ENCODE data around the gene EPHB2. TPM values are rescaled to one million over a fixed set of nuclear protein-coding genes. Genes with fewer than 3 reads are reported as not detected.
A peak's percentile ranks its signal among the peaks of the same experiment; 100 is the strongest.

Gene EPHB2
- total RNA-seq, 1 donor from 2014 or later: 130 TPM

DNA sequence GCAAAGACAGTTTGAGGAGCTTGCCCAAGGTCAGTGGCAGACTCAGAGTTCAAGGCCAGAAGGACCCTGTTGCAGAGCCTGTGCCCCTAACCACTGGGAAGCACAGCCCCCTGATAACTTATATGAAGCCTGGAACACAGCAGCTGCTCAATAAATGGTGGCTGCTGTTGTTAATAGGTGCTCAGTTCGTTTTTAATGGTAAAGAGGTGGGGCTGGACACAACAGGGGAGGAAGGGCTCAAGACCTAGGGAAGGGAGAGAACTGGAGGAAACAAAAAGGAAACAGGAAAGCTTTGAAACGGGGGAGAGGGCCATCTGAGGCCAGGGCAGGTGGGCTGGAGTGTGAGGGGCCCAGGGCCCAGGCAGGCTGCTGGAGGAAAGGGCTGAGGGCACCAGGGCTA, 136.6 kb downstream of the EPHB2 start:
- no peak for DNase-seq (ENCODE audit: low spot score in 2 of 2, unreplicated experiment in 2 of 2)
- Mint-ChIP-seq H3K27me3 (ENCODE audit: low read depth) (no peaks in the 10 kb centered on the region), H3K36me3 (peaks cover 12% of the 10 kb centered on the region), H3K4me1 (peaks cover 67% of the 10 kb centered on the region), H3K27ac (no peak overlapping the region), H3K4me3 (no peak overlapping the region), H3K9me3 (no peaks in the 10 kb centered on the region)
- TF ChIP-seq, protein P1, sequence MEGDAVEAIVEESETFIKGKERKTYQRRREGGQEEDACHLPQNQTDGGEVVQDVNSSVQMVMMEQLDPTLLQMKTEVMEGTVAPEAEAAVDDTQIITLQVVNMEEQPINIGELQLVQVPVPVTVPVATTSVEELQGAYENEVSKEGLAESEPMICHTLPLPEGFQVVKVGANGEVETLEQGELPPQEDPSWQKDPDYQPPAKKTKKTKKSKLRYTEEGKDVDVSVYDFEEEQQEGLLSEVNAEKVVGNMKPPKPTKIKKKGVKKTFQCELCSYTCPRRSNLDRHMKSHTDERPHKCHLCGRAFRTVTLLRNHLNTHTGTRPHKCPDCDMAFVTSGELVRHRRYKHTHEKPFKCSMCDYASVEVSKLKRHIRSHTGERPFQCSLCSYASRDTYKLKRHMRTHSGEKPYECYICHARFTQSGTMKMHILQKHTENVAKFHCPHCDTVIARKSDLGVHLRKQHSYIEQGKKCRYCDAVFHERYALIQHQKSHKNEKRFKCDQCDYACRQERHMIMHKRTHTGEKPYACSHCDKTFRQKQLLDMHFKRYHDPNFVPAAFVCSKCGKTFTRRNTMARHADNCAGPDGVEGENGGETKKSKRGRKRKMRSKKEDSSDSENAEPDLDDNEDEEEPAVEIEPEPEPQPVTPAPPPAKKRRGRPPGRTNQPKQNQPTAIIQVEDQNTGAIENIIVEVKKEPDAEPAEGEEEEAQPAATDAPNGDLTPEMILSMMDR (IDR thresholded peaks at IDR 0.05; ENCODE audit: unreplicated experiment): no peak

DNA sequence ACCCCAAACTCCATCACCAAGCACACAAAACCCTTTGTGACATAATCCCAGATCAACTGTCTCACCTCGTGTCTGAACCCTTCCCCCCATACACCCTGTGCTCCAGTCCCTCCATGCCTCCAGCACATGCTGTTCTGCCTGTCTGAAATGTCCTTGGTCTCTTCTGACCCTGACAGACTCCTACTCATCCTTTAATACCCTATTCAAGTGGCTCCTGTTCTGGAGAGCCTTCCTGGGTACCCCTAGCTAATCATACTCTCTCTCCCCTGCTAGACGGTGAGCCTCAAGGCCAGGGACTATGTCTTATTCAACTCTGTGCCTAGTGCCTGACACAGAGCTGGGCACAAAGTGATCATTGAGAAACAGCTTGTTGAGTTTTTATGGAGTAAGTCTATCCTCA, 137.1 kb downstream of the EPHB2 start:
- TF ChIP-seq, protein P1 (IDR thresholded peaks at IDR 0.05; ENCODE audit: unreplicated experiment): no peak
- Mint-ChIP-seq H3K4me1 (peaks cover 67% of the 10 kb centered on the region), H3K27me3 (ENCODE audit: low read depth) (no peaks in the 10 kb centered on the region), H3K4me3 (no peak overlapping the region), H3K36me3 (peaks cover 8% of the 10 kb centered on the region), H3K9me3 (no peaks in the 10 kb centered on the region), H3K27ac (peak overlapping the region; percentile 87)
- DNase-seq (ENCODE audit: low spot score in 2 of 2, unreplicated experiment in 2 of 2): no peak

DNA sequence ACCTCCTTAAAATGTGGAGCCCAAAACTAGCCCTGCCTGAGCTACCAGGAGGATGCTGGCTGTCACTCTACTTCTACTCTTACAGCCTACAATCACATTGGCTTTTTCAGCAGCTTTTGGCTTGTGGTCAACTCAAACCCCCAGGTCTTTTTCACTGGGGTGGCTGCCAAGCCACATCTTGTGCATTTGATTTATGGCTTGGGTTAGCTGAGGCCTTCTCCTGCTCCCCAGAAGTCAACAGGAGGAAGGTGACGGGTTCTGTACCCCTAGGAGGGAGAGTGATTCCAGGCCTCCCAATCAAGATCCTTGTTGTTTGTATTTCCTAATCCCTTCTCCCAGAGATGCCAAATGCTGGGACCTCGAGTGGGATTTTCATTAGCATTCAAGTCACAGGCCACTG, 137.8 kb downstream of the EPHB2 start:
- Mint-ChIP-seq H3K9me3 (no peaks in the 10 kb centered on the region), H3K36me3 (peaks cover 5% of the 10 kb centered on the region), H3K27ac (peak overlapping the region; percentile 87), H3K4me1 (peaks cover 66% of the 10 kb centered on the region), H3K4me3 (no peak overlapping the region), H3K27me3 (ENCODE audit: low read depth) (no peaks in the 10 kb centered on the region)
- DNase-seq (ENCODE audit: low spot score in 2 of 2, unreplicated experiment in 2 of 2): no peak
- TF ChIP-seq, protein P1 (IDR thresholded peaks at IDR 0.05; ENCODE audit: unreplicated experiment): no peak

DNA sequence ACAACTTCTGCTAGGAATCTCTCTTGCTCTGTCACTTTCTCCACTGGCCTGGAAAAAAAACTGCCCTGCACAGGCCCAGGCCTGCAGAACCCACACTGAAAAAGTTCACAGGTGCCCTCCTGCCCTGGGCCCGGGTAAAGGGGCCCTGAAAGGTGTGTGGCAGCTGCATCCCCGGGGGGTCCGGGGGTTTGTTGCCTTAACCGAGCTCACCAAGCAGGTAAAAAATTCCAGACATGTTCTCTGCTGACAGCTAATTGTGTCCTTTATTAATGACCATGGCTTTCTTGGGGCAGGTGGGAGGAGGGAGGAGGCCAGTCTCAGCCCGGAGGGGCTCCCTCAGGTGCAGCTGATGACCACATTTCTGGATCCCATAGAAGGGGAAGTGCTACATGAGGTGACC, 139.1 kb downstream of the EPHB2 start:
- Mint-ChIP-seq H3K36me3 (peaks cover 6% of the 10 kb centered on the region), H3K9me3 (no peaks in the 10 kb centered on the region), H3K4me3 (no peak overlapping the region), H3K27ac (peak overlapping the region; percentile 92), H3K4me1 (peaks cover 73% of the 10 kb centered on the region), H3K27me3 (ENCODE audit: low read depth) (no peaks in the 10 kb centered on the region)
- TF ChIP-seq, protein P1 (IDR thresholded peaks at IDR 0.05; ENCODE audit: unreplicated experiment): no peak
- no peak for DNase-seq (ENCODE audit: low spot score in 2 of 2, unreplicated experiment in 2 of 2)

DNA sequence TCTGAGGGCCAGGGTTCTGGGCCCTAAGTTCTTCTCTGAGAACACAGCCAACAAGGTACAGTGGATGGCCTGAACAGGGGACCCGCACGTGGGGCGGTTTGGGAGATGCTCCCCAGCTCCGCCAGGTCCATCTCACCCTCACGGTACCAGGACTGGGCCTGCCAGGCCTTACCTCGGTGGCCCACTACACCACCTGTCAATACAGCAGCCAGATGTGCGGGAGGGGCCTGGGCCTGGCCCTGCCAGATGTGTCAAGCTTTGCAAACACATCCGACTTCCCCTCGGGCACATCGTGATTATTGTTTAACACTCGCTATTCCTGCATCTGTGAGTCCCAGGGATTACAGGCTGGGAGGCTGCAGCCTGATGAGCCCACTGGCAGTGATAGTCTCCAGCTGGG, 139.6 kb downstream of the EPHB2 start:
- TF ChIP-seq, protein P1 (IDR thresholded peaks at IDR 0.05; ENCODE audit: unreplicated experiment): no peak
- Mint-ChIP-seq H3K4me1 (peaks cover 74% of the 10 kb centered on the region), H3K27ac (peak overlapping the region; percentile 92), H3K9me3 (no peaks in the 10 kb centered on the region), H3K36me3 (peaks cover 6% of the 10 kb centered on the region), H3K27me3 (ENCODE audit: low read depth) (no peaks in the 10 kb centered on the region), H3K4me3 (no peak overlapping the region)
- no peak for DNase-seq (ENCODE audit: low spot score in 2 of 2, unreplicated experiment in 2 of 2)

DNA sequence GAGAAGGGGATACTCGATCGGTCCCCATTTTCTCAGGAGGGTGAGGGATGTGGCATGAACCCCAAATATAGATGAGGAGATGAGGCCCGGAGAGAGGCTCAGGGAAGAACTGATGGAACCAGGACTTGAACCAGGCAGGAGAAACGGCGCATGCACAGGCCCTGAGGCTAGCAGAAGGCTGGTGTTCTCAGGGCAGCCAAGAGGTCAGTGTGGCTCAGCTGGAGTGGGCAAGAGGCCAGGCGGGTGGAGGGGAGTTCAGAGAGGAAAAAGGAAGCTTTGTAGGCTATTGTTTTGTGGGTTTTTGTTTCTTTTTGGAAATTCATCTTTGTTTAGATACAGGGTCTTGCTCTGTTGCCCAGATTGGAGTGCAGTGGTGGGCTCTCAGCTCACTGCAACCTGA, 140.0 kb downstream of the EPHB2 start:
- H3K27me3 Mint-ChIP-seq (ENCODE audit: low read depth): no peaks in the 10 kb centered on the region
- H3K4me3 Mint-ChIP-seq: no peak overlapping the region

More for the DNA sequence above, 140.0 kb downstream of the EPHB2 start:
- peaks cover 74% of the 10 kb centered on the region for H3K4me1 Mint-ChIP-seq
- no peak for DNase-seq (ENCODE audit: low spot score in 2 of 2, unreplicated experiment in 2 of 2)
- no peaks in the 10 kb centered on the region for H3K9me3 Mint-ChIP-seq
- TF ChIP-seq, protein P1 (IDR thresholded peaks at IDR 0.05; ENCODE audit: unreplicated experiment): no peak
- peak overlapping the region; percentile 92 for H3K27ac Mint-ChIP-seq
- H3K36me3 Mint-ChIP-seq: peaks cover 6% of the 10 kb centered on the region
